ENCODE data around the gene XRCC3.

- TF ChIP-seq CTCF (IDR thresholded peaks at IDR 0.05; ENCODE audit: insufficient read depth, low read depth, low read length) (no peak), EZH2 (IDR thresholded peaks at IDR 0.05; ENCODE audit: insufficient read depth, low read length) (no peak)
Observed at GRCh38 chr14:103688441-103688840, 26.8 kb downstream of the XRCC3 start.
